GM12873 (cell line): Measurements from ENCODE around the gene KRTAP27-1.

Experiments
- TF ChIP-seq, protein P1 (sequence below): IDR thresholded peaks from 2 replicates; pipeline ENCODE4 v1.5.1; 2012; ENCODE audit warnings: low read depth, mild to moderate bottlenecking, moderate library complexity, low read length, control low read depth; ENCODE audit not compliant: insufficient read depth; ENCODE audit errors: missing control alignments

KRTAP27-1 gene

DNA sequence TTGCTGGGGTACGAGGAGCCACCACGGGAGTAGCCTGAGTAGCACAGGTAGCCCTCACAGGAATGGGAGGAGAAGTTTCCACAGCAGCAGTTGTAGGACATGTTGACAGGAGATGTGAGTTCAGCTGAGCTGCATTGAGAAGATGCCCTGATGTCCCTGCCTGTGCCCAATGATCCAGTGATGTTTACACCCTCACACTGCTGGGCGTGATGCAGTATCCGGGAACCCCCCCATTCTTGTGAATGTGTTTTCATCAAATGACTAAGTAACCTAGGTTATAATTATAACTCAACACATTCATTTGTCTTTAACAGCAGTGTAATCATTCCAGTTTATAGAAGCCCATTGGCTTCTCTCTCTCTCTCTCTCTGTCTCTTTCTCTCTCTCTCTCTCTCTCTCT, 11.0 kb upstream of the KRTAP27-1 start, which contains the start of gene KRTAP23-1:
TSS of gene KRTAP23-1 (minus strand) at position 101 of the 400 bp plus-strand sequence. CDS start at position 101, 0 bp downstream.
- TF ChIP-seq, protein P1, sequence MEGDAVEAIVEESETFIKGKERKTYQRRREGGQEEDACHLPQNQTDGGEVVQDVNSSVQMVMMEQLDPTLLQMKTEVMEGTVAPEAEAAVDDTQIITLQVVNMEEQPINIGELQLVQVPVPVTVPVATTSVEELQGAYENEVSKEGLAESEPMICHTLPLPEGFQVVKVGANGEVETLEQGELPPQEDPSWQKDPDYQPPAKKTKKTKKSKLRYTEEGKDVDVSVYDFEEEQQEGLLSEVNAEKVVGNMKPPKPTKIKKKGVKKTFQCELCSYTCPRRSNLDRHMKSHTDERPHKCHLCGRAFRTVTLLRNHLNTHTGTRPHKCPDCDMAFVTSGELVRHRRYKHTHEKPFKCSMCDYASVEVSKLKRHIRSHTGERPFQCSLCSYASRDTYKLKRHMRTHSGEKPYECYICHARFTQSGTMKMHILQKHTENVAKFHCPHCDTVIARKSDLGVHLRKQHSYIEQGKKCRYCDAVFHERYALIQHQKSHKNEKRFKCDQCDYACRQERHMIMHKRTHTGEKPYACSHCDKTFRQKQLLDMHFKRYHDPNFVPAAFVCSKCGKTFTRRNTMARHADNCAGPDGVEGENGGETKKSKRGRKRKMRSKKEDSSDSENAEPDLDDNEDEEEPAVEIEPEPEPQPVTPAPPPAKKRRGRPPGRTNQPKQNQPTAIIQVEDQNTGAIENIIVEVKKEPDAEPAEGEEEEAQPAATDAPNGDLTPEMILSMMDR = no peak

DNA sequence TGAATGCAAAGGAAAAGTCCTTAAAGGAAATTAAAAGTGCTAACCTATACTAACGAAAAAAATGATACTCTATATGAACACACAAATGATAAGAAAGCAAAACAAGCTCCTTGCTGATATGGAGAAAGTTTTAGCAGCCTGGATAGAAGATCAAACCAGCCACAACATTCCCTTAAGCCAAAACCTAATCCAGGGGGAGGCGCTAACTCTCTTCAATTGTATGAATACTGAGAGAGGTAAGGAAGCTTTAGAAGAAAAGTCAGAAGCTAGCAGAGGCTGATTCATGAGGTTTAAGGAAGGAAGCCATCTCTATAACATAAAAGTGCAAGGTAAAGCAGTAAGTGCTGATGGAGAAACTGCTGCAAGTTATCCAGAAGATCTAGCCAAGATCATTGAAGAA, 7.5 kb upstream of the KRTAP27-1 start:
- TF ChIP-seq, protein P1 = no peak

DNA sequence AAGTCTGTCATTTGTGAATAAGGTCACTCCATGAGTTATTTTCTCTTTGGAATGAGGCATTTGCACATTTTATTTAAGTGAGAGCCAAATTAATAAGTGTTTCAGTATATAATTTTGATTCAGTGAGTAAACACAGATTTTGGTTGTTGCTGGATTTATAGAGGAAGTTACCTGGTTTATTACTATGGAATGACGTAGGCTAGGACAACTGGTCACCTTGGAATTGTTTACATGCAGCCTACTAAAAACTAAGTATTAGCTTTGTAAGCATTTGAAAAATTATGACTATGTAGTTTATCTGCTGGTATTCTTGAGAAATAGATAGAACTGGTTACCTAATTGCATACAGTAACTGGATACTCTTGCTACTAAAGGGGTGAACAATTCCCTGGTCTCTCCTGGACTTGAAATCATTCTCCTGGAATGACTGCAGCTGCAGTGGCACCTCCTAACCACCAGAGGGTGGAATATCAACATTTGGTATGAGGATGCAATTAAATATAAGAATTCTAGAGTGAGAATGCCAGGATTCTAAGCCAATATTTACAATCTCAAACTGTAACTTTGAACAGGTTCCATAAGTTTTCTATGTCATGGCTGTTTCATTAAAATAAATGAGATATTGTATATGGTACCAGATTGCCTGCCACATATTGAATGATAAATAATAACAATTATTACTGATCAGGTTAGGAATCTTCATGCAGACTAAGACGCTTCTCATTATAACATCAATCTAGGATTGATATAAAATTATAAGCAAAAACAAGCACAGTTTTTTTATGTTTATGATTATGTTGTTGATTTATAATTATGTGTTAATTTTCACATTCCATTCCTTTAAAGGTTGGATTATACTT, 3.5 kb upstream of the KRTAP27-1 start:
- TF ChIP-seq, protein P1 = peak; percentile 65

DNA sequence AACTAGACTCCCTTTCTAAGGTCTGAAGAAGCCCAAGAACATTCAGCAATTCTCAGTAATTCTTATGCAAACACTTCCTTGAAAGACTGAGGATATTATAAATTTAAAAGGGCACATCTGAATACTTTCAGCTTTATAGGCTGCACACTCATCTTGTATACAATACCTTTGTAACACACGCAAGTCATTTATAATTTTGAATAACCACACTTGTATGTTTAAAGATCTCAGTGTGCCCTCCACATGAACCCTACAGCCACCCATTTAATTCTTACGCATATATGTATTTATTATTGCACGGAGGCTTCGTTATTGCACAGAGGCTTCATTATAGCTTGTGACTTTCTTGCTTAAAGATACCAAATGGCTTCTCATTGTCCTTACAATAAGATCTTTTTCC, 1.2 kb upstream of the KRTAP27-1 start:
- TF ChIP-seq, protein P1 = no peak

DNA sequence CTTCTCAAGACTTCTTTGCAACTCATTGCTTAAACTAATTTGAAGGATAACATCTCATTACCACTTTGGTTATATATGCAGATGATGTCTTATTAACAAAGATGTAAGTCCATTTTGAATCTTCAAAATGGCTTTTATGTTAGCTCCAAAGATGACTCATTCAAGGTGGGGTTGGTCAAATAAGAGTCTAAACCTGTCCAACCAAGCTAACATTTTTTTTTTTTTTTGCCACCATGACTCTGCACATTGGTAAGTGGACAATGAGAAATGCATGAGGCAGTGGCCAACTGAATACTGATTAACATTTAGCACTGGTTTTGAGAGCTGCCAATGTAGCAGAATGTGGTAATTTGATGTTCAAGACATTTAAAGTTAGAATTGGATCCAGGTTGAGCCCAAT, 278 bp upstream of the KRTAP27-1 start:
- TF ChIP-seq, protein P1 = no peak

DNA sequence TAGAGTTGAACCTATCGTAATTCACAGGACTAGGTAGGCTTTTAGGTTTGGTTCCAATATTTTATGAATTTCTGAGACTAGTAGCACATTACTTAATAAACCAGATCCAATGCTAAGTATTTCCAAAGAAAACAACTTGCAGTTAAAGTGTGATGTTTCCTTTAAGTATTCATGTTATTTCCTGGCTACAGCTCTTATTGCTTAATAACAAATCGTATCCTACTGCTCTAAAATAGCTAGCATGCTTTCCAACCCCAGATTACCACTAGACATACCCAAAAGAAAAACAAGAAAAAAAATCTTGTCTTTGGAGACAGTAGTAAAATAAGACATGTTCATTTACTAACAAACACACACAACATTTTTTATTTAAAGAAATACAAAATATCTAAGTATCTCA, 898 bp downstream of the KRTAP27-1 start:
- TF ChIP-seq, protein P1 = no peak

DNA sequence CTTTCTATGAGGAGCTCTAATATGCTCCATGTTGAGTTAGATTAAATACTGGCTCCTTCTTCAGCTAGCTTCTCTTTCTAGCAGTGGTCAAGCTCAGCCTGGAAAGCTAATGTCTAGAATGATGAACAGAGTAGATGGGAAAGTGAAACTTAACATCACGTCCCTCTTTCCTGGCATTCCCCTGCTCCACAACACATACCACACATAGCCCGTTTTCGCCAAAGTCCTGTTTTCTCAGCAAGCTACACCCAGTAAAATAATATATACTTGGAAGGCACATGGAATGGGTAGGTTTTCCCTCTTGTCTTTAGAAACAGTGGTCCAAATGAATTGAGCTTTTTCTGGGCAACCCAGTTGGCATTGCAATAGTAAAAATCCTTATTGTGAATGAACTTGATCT, 3.8 kb downstream of the KRTAP27-1 start:
- TF ChIP-seq, protein P1 = no peak
